Neural cell (in vitro differentiated cells): ENCODE results near the gene MAGEA8. TPM values are rescaled to one million over a fixed set of nuclear protein-coding genes. Genes with fewer than 3 reads are reported as not detected.
"Not testable (repeated sequence)": the region's sequence is repeated elsewhere in the genome, so short reads cannot be mapped to it uniquely, and the experiment has no call there.

Experiments used
- H2AFZ ChIP-seq: fragments of 200-600, 300-800 bp; sonication (generic), shearing (Covaris generic); 2 replicates; pipeline ENCODE4 v1.6.0; 2014; ENCODE audit warnings: low read depth, mild to moderate bottlenecking, antibody characterized with exemption, low read length, moderate library complexity
- H3F3A ChIP-seq: fragments of 200-600 bp; shearing (Covaris generic); 2 replicates; pipeline ENCODE4 v1.6.1; 2016; ENCODE audit warnings: mild to moderate bottlenecking, moderate library complexity, mixed read lengths, antibody characterized with exemption, low read length; ENCODE audit not compliant: insufficient read depth, poor library complexity, severe bottlenecking
- H3K27ac ChIP-seq: fragments of 200-600, 300-800 bp; sonication (generic), shearing (Covaris generic); 2 replicates; pipeline ENCODE4 v1.5.1; 2014; ENCODE audit warnings: mild to moderate bottlenecking, low read length, moderate library complexity
- H3K27me3 ChIP-seq: fragments of 300-800, 200-600 bp; sonication (generic), shearing (Covaris generic); 2 replicates; pipeline ENCODE4 v1.6.0; 2014; ENCODE audit warnings: mild to moderate bottlenecking, low read depth, low read length, moderate library complexity; ENCODE audit not compliant: insufficient read depth
- H3K36me3 ChIP-seq: fragments of 300-800, 200-600 bp; sonication (generic), shearing (Covaris generic); 2 replicates; pipeline ENCODE4 v1.5.1; 2014; ENCODE audit warnings: mild to moderate bottlenecking, antibody characterized with exemption, low read length, moderate library complexity; ENCODE audit not compliant: insufficient read depth
- H3K4me2 ChIP-seq: fragments of 300-800, 200-600 bp; sonication (generic), shearing (Covaris generic); 2 replicates; pipeline ENCODE4 v1.6.0; 2014; ENCODE audit warnings: mild to moderate bottlenecking, low read length
- H3K4me3 ChIP-seq: fragments of 300-800, 200-600 bp; sonication (generic), shearing (Covaris generic); 2 replicates; pipeline ENCODE4 v1.5.1; 2014; ENCODE audit warnings: mild to moderate bottlenecking, low read length, moderate library complexity
- H3K79me2 ChIP-seq: fragments of 200-600 bp; shearing (Covaris generic); replicated peaks from 2 replicates; pipeline ENCODE4 v1.6.0; 2014; ENCODE audit warnings: mild to moderate bottlenecking, low read length, moderate library complexity; ENCODE audit not compliant: insufficient read depth
- H3K9ac ChIP-seq: fragments of 300-800, 200-600 bp; sonication (generic), shearing (Covaris generic); 2 replicates; pipeline ENCODE4 v1.6.1; 2016; ENCODE audit warnings: mild to moderate bottlenecking, low read length, mixed read lengths
- H3K9me2 ChIP-seq: fragments of 200-600 bp; shearing (Covaris generic); 2 replicates; pipeline ENCODE4 v1.6.1; 2016; ENCODE audit warnings: mild to moderate bottlenecking, low read length, mixed read lengths; ENCODE audit not compliant: insufficient read depth
- H3K9me3 ChIP-seq: fragments of 200-600, 300-800 bp; sonication (generic), shearing (Covaris generic); 2 replicates; pipeline ENCODE4 v1.6.1; 2016; ENCODE audit warnings: mild to moderate bottlenecking, mixed run types, low read length, moderate library complexity, mixed read lengths
- H4K20me1 ChIP-seq: fragments of 200-600 bp; shearing (Covaris generic); 2 replicates; pipeline ENCODE4 v1.6.1; 2016; ENCODE audit warnings: mild to moderate bottlenecking, mixed run types; ENCODE audit not compliant: insufficient read depth
- CTCF ChIP-seq: fragments of 450-650 bp; IDR thresholded peaks from 2 replicates; pipeline ENCODE4 v1.5.1; 2014; ENCODE audit warnings: antibody characterized with exemption, mild to moderate bottlenecking, moderate library complexity; ENCODE audit not compliant: poor library complexity, severe bottlenecking
- EP300 ChIP-seq: fragments of 450-650 bp; conservative IDR thresholded peaks from 2 replicates; pipeline ENCODE4 v1.6.1; 2014; ENCODE audit warnings: antibody characterized with exemption, mild to moderate bottlenecking, moderate library complexity; ENCODE audit not compliant: poor library complexity, severe bottlenecking
- EZH2 ChIP-seq: fragments of 200-600, 300-800 bp; shearing (Covaris generic), sonication (generic); IDR thresholded peaks from 2 replicates; pipeline ENCODE4 v1.6.1; 2014; ENCODE audit warnings: antibody characterized with exemption, low read length, borderline replicate concordance, mild to moderate bottlenecking; ENCODE audit not compliant: insufficient read depth, poor library complexity, severe bottlenecking
- MXI1 ChIP-seq: fragments of 450-650 bp; conservative IDR thresholded peaks from 2 replicates; pipeline ENCODE4 v1.6.1; 2014; ENCODE audit warnings: antibody characterized with exemption, mild to moderate bottlenecking; ENCODE audit not compliant: poor library complexity, severe bottlenecking
- POLR2AphosphoS5 ChIP-seq: IDR thresholded peaks from 2 replicates; pipeline ENCODE4 v1.6.1; 2012
- RAD21 ChIP-seq: fragments of 450-650 bp; conservative IDR thresholded peaks from 2 replicates; pipeline ENCODE4 v1.6.1; 2014; ENCODE audit warnings: antibody characterized with exemption, mild to moderate bottlenecking, moderate library complexity
- REST ChIP-seq: IDR thresholded peaks from 2 replicates; pipeline ENCODE4 v1.6.1; 2012; ENCODE audit warnings: borderline replicate concordance
- SMC3 ChIP-seq: fragments of 450-650 bp; conservative IDR thresholded peaks from 2 replicates; pipeline ENCODE4 v1.6.1; 2014; ENCODE audit warnings: antibody characterized with exemption, mild to moderate bottlenecking, moderate library complexity; ENCODE audit not compliant: poor library complexity
- TAF1 ChIP-seq: IDR thresholded peaks from 2 replicates; pipeline ENCODE4 v1.6.1; 2012; ENCODE audit warnings: low read depth
- polyA minus RNA-seq: library from RNA; depleted of rRNA, polyadenylated mRNA; stranded (reverse); fragments of >200 nt; gene quantifications from 2 replicates; pipeline ENCODE4 v1.2.3, GENCODE V29; 2014
- polyA plus RNA-seq: library from polyadenylated mRNA; depleted of rRNA; stranded (reverse); fragments of >200 nt; gene quantifications from 2 replicates; pipeline ENCODE4 v1.2.3, GENCODE V29; 2014

The MAGEA8 gene
- not detected in 2 replicates for polyA plus RNA-seq
- polyA minus RNA-seq, result not detected in 2 replicates

- H3K27ac ChIP-seq, result no peak within 1 kb of the TSS
- no peak within 1 kb of the TSS for H2AFZ ChIP-seq
- no peaks in the 10 kb centered on the region for H3K79me2 ChIP-seq
- H3K27me3 ChIP-seq, result no peaks in the 10 kb centered on the region
- H3K4me3 ChIP-seq, result no peak within 1 kb of the TSS
- no peak within 1 kb of the TSS for H3K9ac ChIP-seq
- TF ChIP-seq REST, result no peak
- TF ChIP-seq MXI1, result no peak
- no peak for TF ChIP-seq POLR2AphosphoS5
- no peak for TF ChIP-seq CTCF
- TF ChIP-seq RAD21, result no peak
- TF ChIP-seq EP300, result no peak
- TF ChIP-seq EZH2, result no peak
- TF ChIP-seq SMC3, result no peak
- no peak for TF ChIP-seq TAF1
- H3K9me3 ChIP-seq, result no peaks in the 10 kb centered on the region
- H3F3A ChIP-seq, result no peaks in the 10 kb centered on the region
- H3K36me3 ChIP-seq, result no peaks in the 10 kb centered on the region
- H4K20me1 ChIP-seq, result no peaks in the 10 kb centered on the region
- H3K4me2 ChIP-seq, result no peak within 1 kb of the TSS
- no peaks in the 10 kb centered on the region for H3K9me2 ChIP-seq
Measured at GRCh38 chrX:149881081-149881711, at the start of gene MAGEA8. TSS of gene MAGEA8 (plus strand) at chrX:149881183. CDS start at chrX:149884273, 3,090 bp downstream.

GRCh38 chrX:149831473-149831872 is 49.5 kb upstream of the MAGEA8 start:
- Histone ChIP-seq H3K4me2 (no peak overlapping the region), H3K79me2 (no peaks in the 10 kb centered on the region), H3K9ac (no peak overlapping the region), H3K4me3 (no peak overlapping the region), H3K27me3 (no peaks in the 10 kb centered on the region), H3F3A (no peaks in the 10 kb centered on the region), H3K27ac (no peak overlapping the region), H4K20me1 (no peaks in the 10 kb centered on the region), H2AFZ (no peak overlapping the region), H3K9me3 (no peaks in the 10 kb centered on the region), H3K9me2 (no peaks in the 10 kb centered on the region), H3K36me3 (no peaks in the 10 kb centered on the region)
- TF ChIP-seq EZH2 (no peak), POLR2AphosphoS5 (no peak), SMC3 (no peak), TAF1 (no peak)

- H3F3A ChIP-seq, H4K20me1 ChIP-seq, H3K79me2 ChIP-seq, H3K9ac ChIP-seq, H3K9me3 ChIP-seq, H3K9me2 ChIP-seq, H3K4me3 ChIP-seq, H3K36me3 ChIP-seq, H2AFZ ChIP-seq, H3K4me2 ChIP-seq, H3K27me3 ChIP-seq, H3K27ac ChIP-seq: not testable (repeated sequence)
Measured at GRCh38 chrX:149836728-149837127, 44.3 kb upstream of the MAGEA8 start.
